ENCODE results near the gene CEP350. TPM values are rescaled to one million over a fixed set of nuclear protein-coding genes. Genes with fewer than 3 reads are reported as not detected.
A peak's percentile ranks its signal among the peaks of the same experiment; 100 is the strongest.

CEP350 gene
- polyA plus RNA-seq, 1 of the 3 experiments (the other 2 are of a cell fraction), result 2.9 TPM

DNA sequence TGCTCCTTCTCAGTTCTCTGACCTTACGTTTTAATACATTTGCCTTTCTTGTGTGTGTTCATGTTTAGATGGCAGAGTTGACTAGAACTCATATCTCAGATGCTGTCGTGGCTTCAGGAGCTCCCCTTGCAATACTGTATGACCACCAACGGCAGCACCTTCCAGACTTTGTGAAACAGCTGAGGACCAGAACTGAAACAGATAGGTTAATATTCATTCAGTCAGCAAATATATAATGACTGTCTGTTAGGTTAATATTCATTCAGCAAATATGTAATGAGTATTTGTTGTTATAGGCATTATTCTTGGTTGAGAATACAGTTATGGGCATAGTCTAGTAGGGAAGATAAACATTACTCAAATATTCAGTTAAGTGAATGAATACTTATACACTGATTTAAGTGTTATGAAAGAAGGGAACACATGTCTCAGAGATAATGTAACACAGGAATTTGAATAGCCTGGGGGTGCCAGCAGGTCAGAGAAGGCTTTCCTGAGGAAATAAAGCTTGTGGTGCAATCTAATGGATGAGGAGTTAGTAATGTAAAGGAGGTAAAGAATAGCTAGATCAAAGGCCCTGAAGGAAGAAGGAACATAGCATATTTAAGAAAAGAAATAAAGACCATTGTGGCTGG lies 88.5 kb downstream of the CEP350 start:
- Histone ChIP-seq H3K36me3 (replicated peaks in 1 of 2; ENCODE audit: control insufficient read depth in 1 of 2, insufficient read depth in 2 of 2, low read length in 1 of 2) (peaks cover 59% of the 10 kb centered on the region in 2 experiments), H3K9ac (no peak overlapping the region), H3K4me1 (ENCODE audit: control insufficient read depth in 1 of 2, insufficient read depth in 2 of 2, low read depth in 1 of 2, low read length in 1 of 2) (no peaks in the 10 kb centered on the region), H3K9me2 (no peaks in the 10 kb centered on the region), H2AFZ (ENCODE audit: low read depth) (no peak overlapping the region), H4K20me1 (ENCODE audit: insufficient read depth) (no peaks in the 10 kb centered on the region), H3K9me3 (no peaks in the 10 kb centered on the region), H3K27ac (ENCODE audit: low read depth in 2 of 2, low read length in 1 of 2) (peak overlapping the region in 1 of 2 experiments; percentile 34; a peak in 1 of 4 replicates), H3K4me2 (no peak overlapping the region), H3F3A (replicated peaks; ENCODE audit: insufficient read depth) (no peaks in the 10 kb centered on the region), H3K4me3 (ENCODE audit: low read depth in 2 of 2, low read length in 1 of 2) (no peak overlapping the region), H3K27me3 (ENCODE audit: insufficient read depth) (no peaks in the 10 kb centered on the region), H3K79me2 (ENCODE audit: insufficient read depth) (no peaks in the 10 kb centered on the region)
- 88% methylated on average over 3 of the region's 3 CpGs for WGBS (ENCODE audit: low lambda C conversion rate)
- CTCF ChIA-PET, result interaction anchor here (1.1 to 1.2 kb wide), 2 partner anchors 9 to 175 kb away, joined by 3 to 5 read pairs; no protein-coding TSS in a partner anchor
- TF ChIP-seq RCOR1 (IDR thresholded peaks at IDR 0.05; ENCODE audit: low read length), result no peak
- no peak for TF ChIP-seq RFX5 (IDR thresholded peaks at IDR 0.05; ENCODE audit: low read length)
- no peak for TF ChIP-seq CHD2 (IDR thresholded peaks at IDR 0.05; ENCODE audit: low read length, partially characterized antibody)
- TF ChIP-seq FOXJ3 (CRISPR knock-in tag; IDR thresholded peaks at IDR 0.05), result no peak
- no peak for TF ChIP-seq JUND (IDR thresholded peaks at IDR 0.05)
- TF ChIP-seq NRF1 (IDR thresholded peaks at IDR 0.05; ENCODE audit: low read depth, low read length), result no peak
- no peak for TF ChIP-seq FOXM1 (IDR thresholded peaks at IDR 0.05; ENCODE audit: low read depth)
- TF ChIP-seq YY1 (IDR thresholded peaks at IDR 0.05; ENCODE audit: low read depth), result no peak
- TF ChIP-seq, protein P1, sequence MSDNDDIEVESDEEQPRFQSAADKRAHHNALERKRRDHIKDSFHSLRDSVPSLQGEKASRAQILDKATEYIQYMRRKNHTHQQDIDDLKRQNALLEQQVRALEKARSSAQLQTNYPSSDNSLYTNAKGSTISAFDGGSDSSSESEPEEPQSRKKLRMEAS (IDR thresholded peaks at IDR 0.05; ENCODE audit: low read depth), result no peak
- POLR2A ChIA-PET, result no interaction called here
- DNase-seq, result no peak

DNA sequence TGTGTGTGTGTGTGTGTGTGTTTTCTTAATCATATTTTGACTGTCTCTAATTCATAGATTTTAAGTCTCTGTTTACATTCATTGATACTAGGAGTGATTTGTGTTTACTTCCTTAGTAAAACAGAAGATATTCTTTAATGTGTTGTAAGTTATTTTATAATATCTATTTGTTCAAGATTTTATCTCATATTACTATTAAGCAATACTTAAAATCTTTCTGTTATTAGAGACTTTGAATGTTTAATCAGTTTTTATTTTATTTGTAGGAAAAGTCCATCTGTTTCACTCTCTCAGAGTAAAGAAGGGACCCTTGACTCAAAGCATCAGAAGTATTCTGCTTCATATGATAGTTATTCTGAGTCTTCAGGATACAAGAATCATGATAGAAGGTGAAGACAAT lies 89.2 kb downstream of the CEP350 start:
- no peaks in the 10 kb centered on the region for H3K4me1 ChIP-seq (ENCODE audit: control insufficient read depth in 1 of 2, insufficient read depth in 2 of 2, low read depth in 1 of 2, low read length in 1 of 2)
- H3K9ac ChIP-seq, result no peak overlapping the region
- no peaks in the 10 kb centered on the region for H3K79me2 ChIP-seq (ENCODE audit: insufficient read depth)
- H3K27ac ChIP-seq (ENCODE audit: low read depth in 2 of 2, low read length in 1 of 2), result peak overlapping the region in 1 of 2 experiments; percentile 34; a peak in 1 of 4 replicates
- H3K36me3 ChIP-seq (replicated peaks in 1 of 2; ENCODE audit: control insufficient read depth in 1 of 2, insufficient read depth in 2 of 2, low read length in 1 of 2), result peaks cover 58 to 61% of the 10 kb centered on the region in 2 experiments
- TF ChIP-seq JUND (IDR thresholded peaks at IDR 0.05) (no peak), EP300 (IDR thresholded peaks at IDR 0.05; ENCODE audit: borderline replicate concordance in 1 of 2, low read depth in 1 of 2, low read length in 1 of 2) (no peak), SMC3 (IDR thresholded peaks at IDR 0.05; ENCODE audit: low read depth, low read length) (no peak), MXI1 (IDR thresholded peaks at IDR 0.05; ENCODE audit: low read depth, low read length) (no peak)
- TF ChIP-seq, protein P2, sequence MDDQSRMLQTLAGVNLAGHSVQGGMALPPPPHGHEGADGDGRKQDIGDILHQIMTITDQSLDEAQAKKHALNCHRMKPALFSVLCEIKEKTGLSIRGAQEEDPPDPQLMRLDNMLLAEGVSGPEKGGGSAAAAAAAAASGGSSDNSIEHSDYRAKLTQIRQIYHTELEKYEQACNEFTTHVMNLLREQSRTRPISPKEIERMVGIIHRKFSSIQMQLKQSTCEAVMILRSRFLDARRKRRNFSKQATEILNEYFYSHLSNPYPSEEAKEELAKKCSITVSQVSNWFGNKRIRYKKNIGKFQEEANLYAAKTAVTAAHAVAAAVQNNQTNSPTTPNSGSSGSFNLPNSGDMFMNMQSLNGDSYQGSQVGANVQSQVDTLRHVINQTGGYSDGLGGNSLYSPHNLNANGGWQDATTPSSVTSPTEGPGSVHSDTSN (IDR thresholded peaks at IDR 0.05), result no peak
- TF ChIP-seq, protein P3, sequence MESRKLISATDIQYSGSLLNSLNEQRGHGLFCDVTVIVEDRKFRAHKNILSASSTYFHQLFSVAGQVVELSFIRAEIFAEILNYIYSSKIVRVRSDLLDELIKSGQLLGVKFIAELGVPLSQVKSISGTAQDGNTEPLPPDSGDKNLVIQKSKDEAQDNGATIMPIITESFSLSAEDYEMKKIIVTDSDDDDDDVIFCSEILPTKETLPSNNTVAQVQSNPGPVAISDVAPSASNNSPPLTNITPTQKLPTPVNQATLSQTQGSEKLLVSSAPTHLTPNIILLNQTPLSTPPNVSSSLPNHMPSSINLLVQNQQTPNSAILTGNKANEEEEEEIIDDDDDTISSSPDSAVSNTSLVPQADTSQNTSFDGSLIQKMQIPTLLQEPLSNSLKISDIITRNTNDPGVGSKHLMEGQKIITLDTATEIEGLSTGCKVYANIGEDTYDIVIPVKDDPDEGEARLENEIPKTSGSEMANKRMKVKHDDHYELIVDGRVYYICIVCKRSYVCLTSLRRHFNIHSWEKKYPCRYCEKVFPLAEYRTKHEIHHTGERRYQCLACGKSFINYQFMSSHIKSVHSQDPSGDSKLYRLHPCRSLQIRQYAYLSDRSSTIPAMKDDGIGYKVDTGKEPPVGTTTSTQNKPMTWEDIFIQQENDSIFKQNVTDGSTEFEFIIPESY (IDR thresholded peaks at IDR 0.05; ENCODE audit: borderline replicate concordance, low read depth), result no peak
- TF ChIP-seq, protein P4, sequence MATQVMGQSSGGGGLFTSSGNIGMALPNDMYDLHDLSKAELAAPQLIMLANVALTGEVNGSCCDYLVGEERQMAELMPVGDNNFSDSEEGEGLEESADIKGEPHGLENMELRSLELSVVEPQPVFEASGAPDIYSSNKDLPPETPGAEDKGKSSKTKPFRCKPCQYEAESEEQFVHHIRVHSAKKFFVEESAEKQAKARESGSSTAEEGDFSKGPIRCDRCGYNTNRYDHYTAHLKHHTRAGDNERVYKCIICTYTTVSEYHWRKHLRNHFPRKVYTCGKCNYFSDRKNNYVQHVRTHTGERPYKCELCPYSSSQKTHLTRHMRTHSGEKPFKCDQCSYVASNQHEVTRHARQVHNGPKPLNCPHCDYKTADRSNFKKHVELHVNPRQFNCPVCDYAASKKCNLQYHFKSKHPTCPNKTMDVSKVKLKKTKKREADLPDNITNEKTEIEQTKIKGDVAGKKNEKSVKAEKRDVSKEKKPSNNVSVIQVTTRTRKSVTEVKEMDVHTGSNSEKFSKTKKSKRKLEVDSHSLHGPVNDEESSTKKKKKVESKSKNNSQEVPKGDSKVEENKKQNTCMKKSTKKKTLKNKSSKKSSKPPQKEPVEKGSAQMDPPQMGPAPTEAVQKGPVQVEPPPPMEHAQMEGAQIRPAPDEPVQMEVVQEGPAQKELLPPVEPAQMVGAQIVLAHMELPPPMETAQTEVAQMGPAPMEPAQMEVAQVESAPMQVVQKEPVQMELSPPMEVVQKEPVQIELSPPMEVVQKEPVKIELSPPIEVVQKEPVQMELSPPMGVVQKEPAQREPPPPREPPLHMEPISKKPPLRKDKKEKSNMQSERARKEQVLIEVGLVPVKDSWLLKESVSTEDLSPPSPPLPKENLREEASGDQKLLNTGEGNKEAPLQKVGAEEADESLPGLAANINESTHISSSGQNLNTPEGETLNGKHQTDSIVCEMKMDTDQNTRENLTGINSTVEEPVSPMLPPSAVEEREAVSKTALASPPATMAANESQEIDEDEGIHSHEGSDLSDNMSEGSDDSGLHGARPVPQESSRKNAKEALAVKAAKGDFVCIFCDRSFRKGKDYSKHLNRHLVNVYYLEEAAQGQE (IDR thresholded peaks at IDR 0.05; ENCODE audit: low read depth, low read length), result no peak
- H3K4me2 ChIP-seq, result no peak overlapping the region
- no peak for DNase-seq
- no peaks in the 10 kb centered on the region for H4K20me1 ChIP-seq (ENCODE audit: insufficient read depth)
- ChIA-PET POLR2A (no interaction called here), CTCF (no interaction called here)
- no peaks in the 10 kb centered on the region for H3K27me3 ChIP-seq (ENCODE audit: insufficient read depth)
- H3K9me2 ChIP-seq, result no peaks in the 10 kb centered on the region
- H2AFZ ChIP-seq (ENCODE audit: low read depth), result no peak overlapping the region
- no peaks in the 10 kb centered on the region for H3F3A ChIP-seq (replicated peaks; ENCODE audit: insufficient read depth)
- no peaks in the 10 kb centered on the region for H3K9me3 ChIP-seq
- H3K4me3 ChIP-seq (ENCODE audit: low read depth in 2 of 2, low read length in 1 of 2), result no peak overlapping the region

Data from SK-N-SH (cell line).